Retinal pigment epithelial cell (primary cell): ENCODE measurements around the gene KIAA0513.
A peak's percentile ranks its signal among the peaks of the same experiment; 100 is the strongest.

ENCODE experiments used
- DNase-seq: peaks from one replicate; pipeline ENCODE4 v3.0.0-alpha.2; 2010; ENCODE audit warnings: low read depth
- H3K4me3 ChIP-seq: 2 replicates; pipeline ENCODE4 v1.5.1; 2011; ENCODE audit warnings: mild to moderate bottlenecking, low read length, control low read depth, moderate library complexity
- CTCF ChIP-seq: conservative IDR thresholded peaks from 2 replicates; pipeline ENCODE4 v1.5.1; 2011; ENCODE audit warnings: low read depth, low read length, control low read depth, inconsistent platforms

KIAA0513 gene

GRCh38 chr16:85096921-85097320, 69.3 kb downstream of the KIAA0513 start:
- H3K4me3 ChIP-seq, result no peak overlapping the region
- no peak for DNase-seq
- TF ChIP-seq CTCF, result no peak

GRCh38 chr16:85098565-85098964, 71.0 kb downstream of the KIAA0513 start:
- TF ChIP-seq CTCF, result no peak
- DNase-seq, result no peak
- no peak overlapping the region for H3K4me3 ChIP-seq

DNA sequence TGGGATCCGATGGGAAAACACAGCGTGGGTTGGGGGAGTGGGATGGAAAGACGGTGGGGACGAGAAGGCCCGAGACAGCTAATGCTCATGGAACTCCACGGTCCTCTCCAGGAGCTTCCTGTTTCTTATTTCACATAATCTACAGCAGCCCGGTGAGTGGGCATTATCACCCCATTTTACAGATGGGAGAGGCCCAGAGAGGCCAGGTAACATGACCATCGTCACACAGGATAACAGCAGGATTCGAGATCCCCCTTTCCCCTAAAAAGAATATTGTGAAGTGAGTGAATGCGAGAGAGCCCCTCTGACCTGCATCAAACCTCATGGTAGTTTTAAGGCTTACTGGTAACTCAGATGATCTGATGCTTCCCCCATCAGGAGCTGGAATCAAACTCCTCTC, 72.7 kb downstream of the KIAA0513 start:
- TF ChIP-seq CTCF, result no peak
- DNase-seq, result no peak
- H3K4me3 ChIP-seq, result no peak overlapping the region

DNA sequence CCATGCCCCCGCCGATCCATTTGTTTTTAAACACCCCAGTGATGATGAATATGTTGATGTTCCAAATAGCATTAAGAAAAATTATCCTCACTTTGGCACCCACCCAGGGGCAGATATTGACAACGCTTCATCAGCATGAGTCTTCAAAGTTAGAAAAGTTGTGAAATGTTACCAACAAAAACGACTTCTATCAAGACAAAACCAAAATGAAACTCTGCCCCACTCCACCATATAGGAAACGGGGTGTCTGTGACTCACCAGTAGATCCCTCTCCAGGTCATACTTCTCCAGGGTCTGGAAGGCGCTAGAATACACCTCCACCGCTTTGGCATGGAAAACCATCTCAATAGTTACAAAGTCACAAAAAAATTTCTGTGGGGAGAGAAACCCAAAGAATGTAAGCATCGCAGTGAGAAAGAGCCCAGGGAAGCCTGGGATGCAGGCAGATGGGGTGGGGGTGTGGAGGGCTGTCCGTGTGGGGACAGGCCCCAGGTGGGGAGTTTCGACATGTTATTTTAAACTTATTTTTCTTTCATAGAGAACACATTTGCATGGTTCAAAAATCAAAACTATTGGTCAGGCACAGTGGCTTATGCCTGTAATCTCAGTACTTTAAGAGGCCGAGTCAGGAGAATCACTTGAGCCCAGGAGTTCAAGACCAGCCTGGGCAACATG, 74.5 kb downstream of the KIAA0513 start:
- H3K4me3 ChIP-seq, result no peak overlapping the region
- TF ChIP-seq CTCF, result no peak
- no peak for DNase-seq

- H3K4me3 ChIP-seq, result no peak overlapping the region
- no peak for TF ChIP-seq CTCF
- no peak for DNase-seq
Observed at GRCh38 chr16:85103114-85104079, 75.8 kb downstream of the KIAA0513 start.

- TF ChIP-seq CTCF, result peak; percentile 31
- DNase-seq, result no peak
- H3K4me3 ChIP-seq, result no peak overlapping the region
Observed at GRCh38 chr16:85104147-85104546, 76.6 kb downstream of the KIAA0513 start.
